HG03139 (cell line): ENCODE results near the gene PRKN.
"Not testable (repeated sequence)": the region's sequence is repeated elsewhere in the genome, so short reads cannot be mapped to it uniquely, and the experiment has no call there.

Experiments
- ATAC-seq: cut with Tn5 transposase; IDR thresholded peaks from one replicate; pipeline ENCODE4 v1.9.1; 2021; ENCODE audit not compliant: unreplicated experiment

Gene PRKN

GRCh38 chr6:161834426-161834825 lies 893.1 kb downstream of the PRKN start:
- no peak for ATAC-seq

- ATAC-seq: no peak
These were observed 894.3 kb downstream of the PRKN start for GRCh38 chr6:161833099-161833860.

GRCh38 chr6:161832622-161833021 lies 894.9 kb downstream of the PRKN start:
- no peak for ATAC-seq

- ATAC-seq: no peak
These were observed 896.5 kb downstream of the PRKN start for GRCh38 chr6:161830866-161831616.

GRCh38 chr6:161829291-161829729 lies 898.3 kb downstream of the PRKN start:
- no peak for ATAC-seq

GRCh38 chr6:161828355-161828754 lies 899.2 kb downstream of the PRKN start:
- no peak for ATAC-seq

GRCh38 chr6:161826512-161826911 lies 901.1 kb downstream of the PRKN start:
- no peak for ATAC-seq

- not testable (repeated sequence) for ATAC-seq
These were observed 905.4 kb downstream of the PRKN start for GRCh38 chr6:161822204-161822603.

- no peak for ATAC-seq
These were observed 909.7 kb downstream of the PRKN start for GRCh38 chr6:161817881-161818280.

GRCh38 chr6:161815965-161816364 lies 911.6 kb downstream of the PRKN start:
- ATAC-seq: no peak

GRCh38 chr6:161813156-161813555 lies 914.4 kb downstream of the PRKN start:
- ATAC-seq: no peak

- no peak for ATAC-seq
These were observed 917.6 kb downstream of the PRKN start for GRCh38 chr6:161809971-161810370.

GRCh38 chr6:161804838-161805237 lies 922.7 kb downstream of the PRKN start:
- no peak for ATAC-seq

- no peak for ATAC-seq
These were observed 924.4 kb downstream of the PRKN start for GRCh38 chr6:161803131-161803530.

GRCh38 chr6:161802231-161802630 lies 925.3 kb downstream of the PRKN start:
- ATAC-seq: no peak

GRCh38 chr6:161798844-161799394 lies 928.6 kb downstream of the PRKN start:
- no peak for ATAC-seq

GRCh38 chr6:161796681-161797080 lies 930.9 kb downstream of the PRKN start:
- ATAC-seq: no peak

- no peak for ATAC-seq
These were observed 934.6 kb downstream of the PRKN start for GRCh38 chr6:161792851-161793493.

- ATAC-seq: no peak
These were observed 939.0 kb downstream of the PRKN start for GRCh38 chr6:161788531-161788930.

GRCh38 chr6:161772176-161772575 lies 955.4 kb downstream of the PRKN start:
- ATAC-seq: no peak

GRCh38 chr6:161761966-161762365 lies 965.6 kb downstream of the PRKN start:
- ATAC-seq: no peak
